GM21528 (cell line): Measurements from ENCODE around the gene EPM2AIP1.
"Not testable (repeated sequence)": the region's sequence is repeated elsewhere in the genome, so short reads cannot be mapped to it uniquely, and the experiment has no call there.

ENCODE experiments used
- ATAC-seq: cut with Tn5 transposase; IDR thresholded peaks from one replicate; pipeline ENCODE4 v1.9.1; 2021; ENCODE audit warnings: mild to moderate bottlenecking, moderate library complexity; ENCODE audit not compliant: unreplicated experiment, low FRiP score

EPM2AIP1 gene

DNA sequence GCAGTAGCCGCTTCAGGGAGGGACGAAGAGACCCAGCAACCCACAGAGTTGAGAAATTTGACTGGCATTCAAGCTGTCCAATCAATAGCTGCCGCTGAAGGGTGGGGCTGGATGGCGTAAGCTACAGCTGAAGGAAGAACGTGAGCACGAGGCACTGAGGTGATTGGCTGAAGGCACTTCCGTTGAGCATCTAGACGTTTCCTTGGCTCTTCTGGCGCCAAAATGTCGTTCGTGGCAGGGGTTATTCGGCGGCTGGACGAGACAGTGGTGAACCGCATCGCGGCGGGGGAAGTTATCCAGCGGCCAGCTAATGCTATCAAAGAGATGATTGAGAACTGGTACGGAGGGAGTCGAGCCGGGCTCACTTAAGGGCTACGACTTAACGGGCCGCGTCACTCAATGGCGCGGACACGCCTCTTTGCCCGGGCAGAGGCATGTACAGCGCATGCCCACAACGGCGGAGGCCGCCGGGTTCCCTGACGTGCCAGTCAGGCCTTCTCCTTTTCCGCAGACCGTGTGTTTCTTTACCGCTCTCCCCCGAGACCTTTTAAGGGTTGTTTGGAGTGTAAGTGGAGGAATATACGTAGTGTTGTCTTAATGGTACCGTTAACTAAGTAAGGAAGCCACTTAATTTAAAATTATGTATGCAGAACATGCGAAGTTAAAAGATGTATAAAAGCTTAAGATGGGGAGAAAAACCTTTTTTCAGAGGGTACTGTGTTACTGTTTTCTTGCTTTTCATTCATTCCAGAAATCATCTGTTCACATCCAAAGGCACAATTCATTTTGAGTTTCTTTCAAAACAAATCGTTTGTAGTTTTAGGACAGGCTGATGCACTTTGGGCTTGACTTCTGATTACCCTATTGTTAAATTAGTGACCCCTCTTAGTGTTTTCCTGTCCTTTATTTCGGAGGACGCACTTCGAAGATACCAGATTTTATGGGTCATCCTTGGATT lies 674 bp upstream of the EPM2AIP1 start, which contains the start of gene MLH1:
Gene MLH1 (plus strand): TSS at position 193 of the 958 bp plus-strand sequence. CDS start 30 bp downstream, at position 223.
- ATAC-seq = peak; percentile 96

DNA sequence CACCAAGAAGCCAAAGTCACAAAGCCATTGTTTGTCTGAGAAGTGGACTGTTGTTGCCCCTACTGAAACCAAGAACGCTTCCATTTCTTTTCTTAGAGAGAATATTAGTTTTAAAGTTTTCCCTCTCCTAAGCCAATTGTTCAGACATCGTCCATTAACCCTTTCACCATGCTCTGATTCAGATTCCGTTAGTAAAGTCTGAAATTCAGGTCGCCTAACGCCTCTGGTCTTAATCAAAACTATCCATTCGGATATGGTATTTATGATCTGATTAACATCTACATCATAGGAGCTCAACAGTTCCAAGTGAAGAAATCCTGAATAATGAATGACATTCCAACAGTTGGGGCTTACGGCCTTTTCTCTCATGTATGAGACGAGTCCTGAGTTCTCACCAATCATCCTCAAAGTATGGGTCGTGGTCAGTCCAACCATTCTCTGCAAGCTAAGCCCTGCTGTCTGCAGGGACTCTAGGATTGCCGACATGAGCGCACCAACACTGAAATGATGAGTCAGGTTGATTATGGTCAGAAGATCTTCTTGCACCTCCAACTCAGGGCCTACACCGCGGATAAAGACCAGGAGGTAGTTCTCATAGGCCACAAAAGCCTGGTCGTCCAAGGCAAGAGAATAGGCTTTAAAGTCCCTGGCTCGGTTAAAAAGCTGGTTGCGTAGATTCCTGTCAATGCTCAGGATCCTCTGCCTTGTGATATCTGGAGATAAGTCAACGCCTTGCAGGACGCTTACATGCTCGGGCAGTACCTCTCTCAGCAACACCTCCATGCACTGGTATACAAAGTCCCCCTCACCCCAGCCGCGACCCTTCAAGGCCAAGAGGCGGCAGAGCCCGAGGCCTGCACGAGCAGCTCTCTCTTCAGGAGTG lies 767 bp downstream of the EPM2AIP1 start:
- no peak for ATAC-seq

DNA sequence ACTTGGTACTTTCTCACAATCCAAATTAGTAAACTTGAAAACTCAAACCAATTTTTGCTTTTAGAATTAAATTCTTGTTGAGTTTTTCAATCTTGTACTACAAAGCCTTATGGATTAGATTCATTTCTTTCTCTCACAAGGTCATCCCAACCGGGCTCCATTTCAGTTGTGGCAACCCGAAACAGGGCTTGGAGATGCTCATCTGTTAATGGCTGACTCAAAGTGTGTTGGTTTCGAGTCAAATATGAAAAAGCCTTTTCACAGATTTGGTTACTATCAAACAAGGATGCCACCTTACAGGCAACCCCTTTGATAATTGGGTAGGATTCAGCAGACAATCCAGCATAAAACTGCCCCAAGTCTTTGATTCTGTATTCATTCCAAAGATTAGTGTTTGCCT lies 1.8 kb downstream of the EPM2AIP1 start:
- ATAC-seq = no peak

GRCh38 chr3:36989568-36989967 lies 3.4 kb downstream of the EPM2AIP1 start:
- no peak for ATAC-seq

DNA sequence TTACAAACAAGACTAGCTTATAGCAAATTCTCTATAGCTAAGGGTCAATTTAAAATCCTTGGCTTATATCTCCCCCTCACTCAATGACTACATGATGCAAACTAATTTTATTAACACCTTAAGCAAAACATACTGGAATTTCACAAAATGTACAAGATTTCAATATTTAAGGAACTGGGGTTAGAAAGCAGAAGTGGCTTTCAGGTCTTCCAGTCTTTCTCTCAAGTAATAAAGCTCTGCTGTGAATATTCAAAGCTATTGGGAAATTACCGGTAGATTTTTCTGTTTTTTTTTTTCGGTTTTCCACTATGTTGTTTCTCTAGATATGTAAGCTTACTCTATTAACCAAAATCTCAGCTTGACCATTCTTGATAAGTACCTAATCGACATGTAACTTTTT lies 3.9 kb downstream of the EPM2AIP1 start:
- no peak for ATAC-seq

- ATAC-seq = no peak
Observed at GRCh38 chr3:36988356-36988755, 4.6 kb downstream of the EPM2AIP1 start.

DNA sequence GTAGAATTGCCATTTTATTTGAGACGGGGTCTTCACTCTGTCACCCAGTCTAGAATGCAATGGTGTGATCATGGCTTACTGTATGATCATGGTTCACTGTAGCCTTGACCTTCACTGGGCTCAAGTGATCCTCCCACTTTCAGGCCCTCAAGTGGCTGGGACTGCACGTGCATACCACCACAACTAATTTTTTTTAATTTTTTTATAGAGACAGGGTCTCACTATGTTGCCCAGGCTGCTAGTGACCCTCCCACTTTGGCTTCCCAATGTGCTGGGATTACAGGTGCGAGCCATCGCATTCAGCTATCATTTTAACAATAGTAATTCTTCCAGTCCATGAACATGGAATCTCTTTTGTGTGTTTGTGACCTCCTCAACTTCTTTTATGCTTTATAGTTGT lies 11.9 kb downstream of the EPM2AIP1 start:
- ATAC-seq = no peak

- no peak for ATAC-seq
Observed at GRCh38 chr3:36973139-36973538, 19.8 kb downstream of the EPM2AIP1 start.

DNA sequence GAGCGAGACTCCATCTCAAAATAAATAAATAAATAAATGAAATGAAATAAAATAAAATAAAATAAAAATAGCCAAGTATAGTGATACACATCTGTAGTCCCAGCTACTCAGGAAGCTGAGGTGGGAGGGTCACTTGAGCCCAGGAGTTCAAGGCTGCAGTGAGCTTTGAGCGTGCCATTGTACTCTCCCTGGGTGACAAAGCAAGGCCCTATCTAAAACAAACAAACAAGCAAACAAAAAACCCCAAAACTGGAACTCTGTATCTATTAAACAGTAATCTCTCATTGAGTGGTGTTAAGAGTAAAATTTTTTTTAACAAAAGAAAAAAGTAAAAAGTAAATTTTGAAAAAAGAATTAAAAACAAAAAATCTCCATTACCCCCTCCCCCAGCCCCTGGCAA lies 20.8 kb downstream of the EPM2AIP1 start:
- no peak for ATAC-seq

DNA sequence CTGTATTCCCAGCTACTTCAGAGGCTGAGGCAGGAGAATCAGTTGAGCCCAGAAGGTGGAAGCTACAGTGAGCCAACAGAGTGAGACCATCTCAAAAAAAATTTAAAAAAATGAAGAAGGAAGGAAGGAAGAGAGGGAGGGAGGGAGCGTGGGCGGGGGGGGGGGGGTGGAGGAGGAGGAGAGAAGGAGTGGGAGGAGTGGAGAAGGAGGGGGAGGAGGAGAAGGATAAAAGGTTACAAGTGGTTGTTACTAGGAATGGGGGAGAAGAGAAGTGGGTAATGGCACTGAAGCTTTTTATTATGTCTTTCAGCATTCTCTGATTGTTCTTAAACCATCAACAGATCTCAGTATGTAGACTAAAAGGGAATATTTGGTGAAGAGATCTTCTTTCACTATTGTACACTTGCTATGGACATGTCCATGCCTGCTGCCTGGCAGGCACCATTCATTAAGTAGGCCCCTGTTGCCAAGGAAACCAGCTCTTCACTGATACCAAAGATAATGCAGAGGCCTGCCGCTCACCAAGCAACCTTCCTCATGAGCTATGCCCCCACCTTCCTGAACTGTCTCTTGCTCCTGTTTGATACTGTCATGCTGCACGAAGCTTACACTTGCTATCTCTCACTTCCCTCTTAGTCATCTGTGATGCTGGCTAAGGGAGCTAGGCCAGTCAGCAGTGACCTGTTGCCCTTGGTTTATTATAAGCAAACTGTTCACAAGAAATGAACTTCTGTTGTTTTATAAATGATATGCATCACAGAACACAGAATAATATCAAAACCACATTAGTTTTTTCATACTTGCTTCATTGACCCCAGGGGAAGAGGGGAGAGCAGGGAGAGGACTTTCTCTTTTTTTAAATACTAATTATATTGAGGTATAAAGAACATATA lies 23.1 kb downstream of the EPM2AIP1 start:
- peak; percentile 96 for ATAC-seq

DNA sequence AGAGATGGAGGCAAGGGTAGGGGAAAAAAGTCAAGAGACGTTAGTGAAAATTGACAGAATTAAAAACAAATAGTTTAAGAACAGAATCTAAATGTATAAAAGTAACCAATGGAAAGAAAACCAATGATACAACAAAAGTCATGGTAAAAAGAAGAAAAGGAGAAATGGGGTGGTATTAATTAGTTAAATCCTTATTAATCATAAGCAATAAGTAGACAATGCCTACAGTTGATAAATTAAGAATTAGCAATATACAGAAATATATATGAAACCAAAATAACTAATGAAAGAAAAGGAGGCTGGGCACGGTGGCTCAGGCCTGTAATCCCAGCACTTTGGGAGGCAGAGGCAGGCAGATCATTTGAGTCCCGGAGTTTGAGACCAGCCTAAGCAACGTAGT lies 23.8 kb downstream of the EPM2AIP1 start:
- ATAC-seq = no peak

DNA sequence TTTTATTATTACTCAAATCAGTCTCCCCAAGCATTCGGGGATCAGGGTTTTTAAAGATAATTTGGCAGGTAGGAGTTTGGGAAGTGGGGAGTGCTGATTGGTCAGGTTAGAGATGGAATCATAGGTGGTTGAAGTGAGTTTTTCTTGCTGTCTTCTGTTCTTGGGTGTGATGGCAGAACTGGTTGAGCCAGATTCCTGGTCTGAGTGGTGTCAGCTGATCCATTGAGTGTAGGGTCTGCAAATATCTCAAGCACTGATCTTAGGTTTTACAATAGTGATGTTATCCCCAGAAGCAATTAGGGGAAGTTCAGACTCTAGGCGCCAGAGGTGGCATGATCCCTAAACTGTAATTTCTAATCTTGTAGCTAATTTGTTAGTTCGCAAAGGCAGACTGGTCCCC lies 27.5 kb downstream of the EPM2AIP1 start:
- ATAC-seq = no peak

- ATAC-seq = no peak
Observed at GRCh38 chr3:36964817-36965216, 28.1 kb downstream of the EPM2AIP1 start.

DNA sequence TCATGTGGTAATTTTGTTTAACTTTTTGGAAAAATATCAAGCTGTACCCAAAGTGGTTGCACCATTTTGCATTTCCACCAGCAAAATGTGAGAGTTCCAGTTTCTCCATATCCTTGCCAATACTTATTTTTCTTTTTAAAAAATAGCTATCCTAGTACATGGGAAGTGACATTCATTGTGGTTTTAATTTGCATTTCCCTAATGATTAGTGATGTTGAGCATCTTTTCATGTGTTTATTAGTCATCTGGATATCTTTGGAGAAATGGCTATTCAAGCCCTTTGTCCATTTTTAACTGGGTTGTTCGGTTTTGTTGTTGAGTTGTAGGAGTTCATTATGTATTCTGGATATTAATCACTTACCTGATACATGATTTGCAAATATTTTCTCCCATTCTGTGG lies 28.6 kb downstream of the EPM2AIP1 start:
- ATAC-seq = no peak

GRCh38 chr3:36963008-36963407 lies 29.9 kb downstream of the EPM2AIP1 start:
- not testable (repeated sequence) for ATAC-seq

DNA sequence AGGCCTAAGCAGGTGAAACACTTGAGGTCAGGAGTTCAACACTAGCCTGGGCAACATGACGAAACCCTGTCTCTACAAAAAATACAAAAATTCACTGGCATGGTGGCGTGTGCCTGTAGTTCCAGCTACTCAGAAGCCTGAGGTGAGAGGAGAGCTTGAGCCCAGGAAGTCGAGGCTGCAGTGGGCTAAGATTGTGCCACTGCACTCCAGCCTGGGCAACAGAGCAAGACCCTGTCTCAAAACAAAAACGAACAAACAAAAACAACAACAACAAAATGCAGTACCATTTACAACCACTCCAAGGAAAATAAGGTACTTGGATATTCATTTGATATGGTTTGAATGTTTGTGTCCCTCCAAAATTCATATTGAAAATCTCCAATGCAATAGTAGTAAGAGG lies 32.4 kb downstream of the EPM2AIP1 start:
- no peak for ATAC-seq

DNA sequence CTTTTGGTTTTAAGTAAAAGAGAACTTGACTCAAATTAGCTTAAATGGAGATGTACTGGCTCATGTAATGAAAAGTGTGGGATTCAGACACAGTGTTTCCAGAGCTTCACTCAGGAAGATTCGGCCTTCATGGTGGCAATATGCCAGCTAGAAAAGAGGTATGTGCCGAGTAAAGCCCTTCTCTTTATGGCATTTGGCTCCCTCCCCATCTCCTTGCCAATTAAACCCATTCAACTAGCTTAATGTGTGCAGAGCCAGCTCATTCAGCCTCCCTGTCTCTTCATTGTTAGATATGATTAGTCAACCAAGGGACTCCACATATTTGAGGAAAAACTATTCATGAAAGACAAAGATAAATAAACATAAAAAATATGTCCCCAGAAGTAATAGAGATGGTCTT lies 33.1 kb downstream of the EPM2AIP1 start:
- no peak for ATAC-seq

- no peak for ATAC-seq
Observed at GRCh38 chr3:36957862-36958686, 34.9 kb downstream of the EPM2AIP1 start.

GRCh38 chr3:36957063-36957462 lies 35.9 kb downstream of the EPM2AIP1 start:
- no peak for ATAC-seq
